Measurements from ENCODE around the gene CFAP69. TPM values are rescaled to one million over a fixed set of nuclear protein-coding genes. Genes with fewer than 3 reads are reported as not detected.

The CFAP69 gene
- total RNA-seq = under 1 TPM in 1 of 3 donors, not detected in 2; 0.13 TPM
- total RNA-seq (2013) = 0.27 TPM

DNA sequence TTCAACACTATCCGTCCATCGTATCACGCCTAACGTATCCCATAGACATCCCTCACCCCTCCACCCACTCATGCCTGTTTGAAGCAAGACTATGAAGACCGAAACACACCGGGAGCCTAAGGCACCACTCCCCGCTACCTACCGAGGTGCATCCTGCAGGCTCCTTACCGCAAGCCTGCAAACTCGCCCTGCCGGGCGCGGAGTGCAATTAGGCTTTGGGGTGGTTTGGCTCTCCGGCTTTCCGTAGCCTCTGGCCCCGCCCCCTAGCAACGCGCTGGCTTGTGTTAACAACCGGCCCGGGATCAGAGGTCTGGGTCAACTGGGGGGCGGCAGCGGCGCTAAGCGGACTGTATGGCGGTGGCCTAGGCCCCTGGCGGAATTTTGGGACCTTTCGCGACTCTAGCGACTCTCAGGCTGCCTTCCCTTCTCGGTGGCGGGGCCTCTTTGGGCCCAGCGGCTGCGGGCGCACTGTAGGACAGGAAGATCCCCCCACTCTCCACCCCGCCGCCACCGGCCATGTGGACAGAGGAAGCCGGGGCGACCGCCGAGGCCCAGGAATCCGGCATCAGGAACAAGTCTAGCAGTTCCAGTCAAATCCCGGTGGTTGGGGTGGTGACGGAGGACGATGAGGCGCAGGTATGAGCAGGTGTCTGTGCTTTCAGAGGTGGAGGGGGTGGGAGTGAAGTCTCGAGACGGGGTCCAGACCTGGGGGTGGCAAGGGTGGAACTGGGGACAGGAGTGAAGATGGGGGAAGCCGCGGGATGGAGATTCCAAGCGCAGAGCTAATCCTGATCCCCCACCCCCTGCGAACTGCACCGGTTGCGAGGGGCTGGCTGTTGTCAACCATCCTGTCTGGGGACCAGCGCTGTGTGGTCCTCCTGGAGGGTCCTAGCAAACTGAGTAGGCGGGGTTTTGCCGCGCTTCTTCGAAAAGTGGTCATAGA lies at the start of gene CFAP69:
CFAP69 (plus strand) TSS at position 266 of the 943 bp plus-strand sequence; CDS start at position 517, 251 bp downstream.
- Histone ChIP-seq H3K4me3 (ENCODE audit: low read length) (peak within 1 kb of the TSS; percentile 68), H3K36me3 (ENCODE audit: control insufficient read depth, insufficient read depth, low read length) (no peaks in the 10 kb centered on the region), H3K27me3 (ENCODE audit: control insufficient read depth, insufficient read depth, low read length) (peaks cover 2% of the 10 kb centered on the region), H3K9me3 (ENCODE audit: control insufficient read depth, insufficient read depth, low read length) (no peaks in the 10 kb centered on the region), H3K27ac (ENCODE audit: low read length) (no peak within 1 kb of the TSS), H3K4me1 (ENCODE audit: control insufficient read depth, insufficient read depth, low read length) (peaks cover 8% of the 10 kb centered on the region)
- no peak for TF ChIP-seq CTCF (IDR thresholded peaks at IDR 0.05)
- peak; percentile 85 to 94 (median 92) for ATAC-seq
- H3K27me3 Mint-ChIP-seq (ENCODE audit: low read depth in 2 of 2) = peaks cover 41 to 55% of the 10 kb centered on the region in 2 donors
- DNase-seq = peak; percentile 79 to 87
- H3K36me3 Mint-ChIP-seq = no peaks in the 10 kb centered on the region
- no peaks in the 10 kb centered on the region for H3K9me3 Mint-ChIP-seq
- under 1% methylated on average over 59 of the region's 59 CpGs for WGBS (ENCODE audit: insufficient coverage)
- peak within 1 kb of the TSS; percentile 63 to 83 for H3K27ac Mint-ChIP-seq
- peak within 1 kb of the TSS; percentile 89 for H3K4me3 Mint-ChIP-seq
- intact Hi-C loops (cut with micrococcal nuclease) = loop anchor here (2.0 kb wide), 2 partner anchors 102 to 158 kb away; partner anchors contain the start of genes CLDN12 and GTPBP10
- peaks cover 15 to 23% of the 10 kb centered on the region in 2 donors for H3K4me1 Mint-ChIP-seq

- H3K36me3 ChIP-seq (ENCODE audit: control insufficient read depth, insufficient read depth, low read length) = no peaks in the 10 kb centered on the region
- H3K27ac ChIP-seq (ENCODE audit: low read length) = no peak overlapping the region
- H3K4me1 ChIP-seq (ENCODE audit: control insufficient read depth, insufficient read depth, low read length) = no peaks in the 10 kb centered on the region
- Mint-ChIP-seq H3K27ac (no peak overlapping the region), H3K4me3 (no peak overlapping the region), H3K4me1 (no peaks in the 10 kb centered on the region), H3K36me3 (no peaks in the 10 kb centered on the region), H3K9me3 (no peaks in the 10 kb centered on the region), H3K27me3 (ENCODE audit: low read depth in 2 of 2) (no peaks in the 10 kb centered on the region)
- H3K27me3 ChIP-seq (ENCODE audit: control insufficient read depth, insufficient read depth, low read length) = no peaks in the 10 kb centered on the region
- intact Hi-C loops (cut with micrococcal nuclease) = no loop called here
- WGBS (ENCODE audit: insufficient coverage) = 83% methylated on average over 1 of the region's 2 CpGs
- H3K9me3 ChIP-seq (ENCODE audit: control insufficient read depth, insufficient read depth, low read length) = no peaks in the 10 kb centered on the region
- ATAC-seq (no peak), DNase-seq (no peak)
- no peak for TF ChIP-seq CTCF (IDR thresholded peaks at IDR 0.05)
- H3K4me3 ChIP-seq (ENCODE audit: low read length) = no peak overlapping the region
Measured at GRCh38 chr7:90201500-90202195, 43.3 kb upstream of the CFAP69 start.

DNA sequence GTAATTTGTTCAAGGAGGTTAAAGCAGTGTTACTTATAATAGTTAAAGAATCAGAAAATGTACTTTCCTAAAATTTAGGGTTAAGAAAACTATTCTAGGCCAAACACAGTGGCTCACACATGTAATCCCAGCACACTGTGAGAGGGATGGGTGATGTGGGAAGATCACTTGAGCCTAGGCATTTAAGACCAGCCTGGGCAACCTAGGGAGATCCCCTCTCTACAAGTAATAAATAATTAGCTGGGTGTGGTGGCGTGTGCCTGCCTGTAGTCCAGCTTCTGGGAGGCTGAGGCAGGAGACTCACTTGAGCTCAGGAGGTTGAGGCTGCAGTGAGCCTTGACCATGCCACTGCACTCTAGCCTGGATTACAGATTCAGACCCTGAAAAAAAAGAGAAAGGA lies 37.0 kb upstream of the CFAP69 start:
- no peaks in the 10 kb centered on the region for H3K9me3 Mint-ChIP-seq
- H3K27me3 Mint-ChIP-seq (ENCODE audit: low read depth in 2 of 2) = peaks cover 8 to 19% of the 10 kb centered on the region in 2 donors
- intact Hi-C loops (cut with micrococcal nuclease) = no loop called here

More for the DNA sequence above, 37.0 kb upstream of the CFAP69 start:
- no peak for TF ChIP-seq CTCF (IDR thresholded peaks at IDR 0.05)
- no peaks in the 10 kb centered on the region for H3K9me3 ChIP-seq (ENCODE audit: control insufficient read depth, insufficient read depth, low read length)
- 89% methylated on average over 1 of the region's 1 CpG for WGBS (ENCODE audit: insufficient coverage)
- no peak overlapping the region for H3K4me3 ChIP-seq (ENCODE audit: low read length)
- Mint-ChIP-seq H3K4me1 (no peaks in the 10 kb centered on the region), H3K4me3 (no peak overlapping the region), H3K36me3 (no peaks in the 10 kb centered on the region), H3K27ac (no peak overlapping the region)
- H3K27ac ChIP-seq (ENCODE audit: low read length) = no peak overlapping the region
- H3K4me1 ChIP-seq (ENCODE audit: control insufficient read depth, insufficient read depth, low read length) = no peaks in the 10 kb centered on the region
- DNase-seq (no peak), ATAC-seq (no peak)
- peaks cover 14% of the 10 kb centered on the region for H3K27me3 ChIP-seq (ENCODE audit: control insufficient read depth, insufficient read depth, low read length)
- H3K36me3 ChIP-seq (ENCODE audit: control insufficient read depth, insufficient read depth, low read length) = no peaks in the 10 kb centered on the region

All from natural killer cell (primary cell).